NCI-H1092 (cell line): ENCODE results near the gene IQGAP2.

Experiments used
- DNase-seq: peaks from one replicate; lab custom pipeline; 2025; lab: John Stamatoyannopoulos, UW

IQGAP2 gene

GRCh38 chr5:76475936-76476335 lies 72.9 kb downstream of the IQGAP2 start:
- no peak for DNase-seq

- no peak for DNase-seq
Observed at GRCh38 chr5:76476474-76477038, 73.5 kb downstream of the IQGAP2 start.

- no peak for DNase-seq
Observed at GRCh38 chr5:76477061-76477460, 74.0 kb downstream of the IQGAP2 start.

- DNase-seq: no peak
Observed at GRCh38 chr5:76477571-76477970, 74.5 kb downstream of the IQGAP2 start.

- DNase-seq: no peak
Observed at GRCh38 chr5:76479281-76479680, 76.2 kb downstream of the IQGAP2 start.

- no peak for DNase-seq
Observed at GRCh38 chr5:76479973-76480667, 77.0 kb downstream of the IQGAP2 start.

GRCh38 chr5:76482984-76483383 lies 79.9 kb downstream of the IQGAP2 start:
- DNase-seq: no peak

- DNase-seq: no peak
Observed at GRCh38 chr5:76483433-76483832, 80.3 kb downstream of the IQGAP2 start.

- no peak for DNase-seq
Observed at GRCh38 chr5:76483881-76484280, 80.8 kb downstream of the IQGAP2 start.

GRCh38 chr5:76485511-76485910 lies 82.4 kb downstream of the IQGAP2 start:
- no peak for DNase-seq

GRCh38 chr5:76487386-76487785 lies 84.3 kb downstream of the IQGAP2 start:
- no peak for DNase-seq

GRCh38 chr5:76487821-76488220 lies 84.7 kb downstream of the IQGAP2 start:
- DNase-seq: no peak

GRCh38 chr5:76488969-76489368 lies 85.9 kb downstream of the IQGAP2 start:
- DNase-seq: no peak

- DNase-seq: no peak
Observed at GRCh38 chr5:76489877-76490688, 87.0 kb downstream of the IQGAP2 start.

GRCh38 chr5:76490960-76491359 lies 87.9 kb downstream of the IQGAP2 start:
- DNase-seq: no peak

GRCh38 chr5:76492819-76493189 lies 89.7 kb downstream of the IQGAP2 start:
- no peak for DNase-seq

GRCh38 chr5:76493190-76493837 lies 90.2 kb downstream of the IQGAP2 start:
- no peak for DNase-seq

- no peak for DNase-seq
Observed at GRCh38 chr5:76494201-76494600, 91.1 kb downstream of the IQGAP2 start.

GRCh38 chr5:76495870-76496269 lies 92.8 kb downstream of the IQGAP2 start:
- no peak for DNase-seq

- no peak for DNase-seq
Observed at GRCh38 chr5:76497065-76497460, 94.0 kb downstream of the IQGAP2 start.

- DNase-seq: no peak
Observed at GRCh38 chr5:76497986-76498717, 95.1 kb downstream of the IQGAP2 start.
